SK-N-MC (cell line): ENCODE data around the gene TRIML2.

Experiments
- DNase-seq: peaks from one replicate; pipeline ENCODE4 v3.0.0-alpha.2; 2011; ENCODE audit warnings: low read depth, low spot score
- H3K27ac ChIP-seq: fragments of 200-600 bp; sonication (generic); 2 replicates; pipeline ENCODE4 v1.5.1; 2016; ENCODE audit warnings: mixed run types
- H3K36me3 ChIP-seq: fragments of 200-600 bp; sonication (generic); 2 replicates; pipeline ENCODE4 v1.6.1; 2017; ENCODE audit warnings: antibody characterized with exemption, low read length, mixed read lengths; ENCODE audit not compliant: insufficient read depth
- H3K4me3 ChIP-seq: fragments of 200-600 bp; sonication (generic); 2 replicates; pipeline ENCODE4 v1.5.1; 2016
- H3K9ac ChIP-seq: fragments of 200-600 bp; sonication (generic); 2 replicates; pipeline ENCODE4 v1.8.0; 2017; ENCODE audit warnings: mixed run types, mixed read lengths; ENCODE audit not compliant: insufficient read length
- H3K9me3 ChIP-seq: fragments of 200-600 bp; sonication (generic); 2 replicates; pipeline ENCODE4 v1.6.1; 2017; ENCODE audit warnings: low read depth, mild to moderate bottlenecking, antibody characterized with exemption, low read length, moderate library complexity, mixed read lengths
- EZH2 ChIP-seq: fragments of 200-600 bp; sonication (generic); IDR thresholded peaks from one replicate; pipeline ENCODE4 v1.6.1; 2017; ENCODE audit warnings: antibody characterized with exemption
- FOXP2 ChIP-seq: optimal IDR thresholded peaks from 2 replicates; pipeline ENCODE3; 2011; ENCODE audit warnings: mild to moderate bottlenecking, moderate library complexity; ENCODE audit not compliant: insufficient read depth; ENCODE audit errors: extremely low read length, control extremely low read depth
- POLR2AphosphoS5 ChIP-seq: IDR thresholded peaks from 2 replicates; pipeline ENCODE4 v1.6.1; 2012; ENCODE audit warnings: mild to moderate bottlenecking, low read depth, low read length, borderline replicate concordance

TRIML2 gene

DNA sequence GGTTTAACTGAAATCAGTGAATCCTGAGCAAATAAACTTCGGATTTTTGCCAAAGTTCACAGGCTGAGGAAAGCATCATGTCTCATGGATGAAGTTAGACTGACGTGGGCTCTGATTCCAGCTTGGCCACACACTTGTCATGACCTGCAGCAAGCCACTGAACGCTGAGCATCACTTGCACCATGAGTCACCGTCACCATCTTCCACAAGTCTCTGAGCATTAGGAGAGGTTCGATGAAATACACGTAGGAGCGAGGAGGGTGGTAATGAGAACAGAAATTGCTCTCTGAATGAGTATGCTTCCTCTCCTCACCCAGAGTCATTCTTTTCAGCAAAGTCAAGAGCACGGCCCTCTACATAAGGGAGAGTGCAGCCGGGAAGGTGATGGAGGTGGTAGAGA, 3.8 kb upstream of the TRIML2 start:
- no peak overlapping the region for H3K27ac ChIP-seq
- H3K9me3 ChIP-seq, result no peaks in the 10 kb centered on the region
- DNase-seq, result no peak
- no peak overlapping the region for H3K9ac ChIP-seq
- H3K36me3 ChIP-seq, result no peaks in the 10 kb centered on the region
- no peak overlapping the region for H3K4me3 ChIP-seq
- TF ChIP-seq EZH2, result no peak
- TF ChIP-seq FOXP2, result no peak
- no peak for TF ChIP-seq POLR2AphosphoS5

DNA sequence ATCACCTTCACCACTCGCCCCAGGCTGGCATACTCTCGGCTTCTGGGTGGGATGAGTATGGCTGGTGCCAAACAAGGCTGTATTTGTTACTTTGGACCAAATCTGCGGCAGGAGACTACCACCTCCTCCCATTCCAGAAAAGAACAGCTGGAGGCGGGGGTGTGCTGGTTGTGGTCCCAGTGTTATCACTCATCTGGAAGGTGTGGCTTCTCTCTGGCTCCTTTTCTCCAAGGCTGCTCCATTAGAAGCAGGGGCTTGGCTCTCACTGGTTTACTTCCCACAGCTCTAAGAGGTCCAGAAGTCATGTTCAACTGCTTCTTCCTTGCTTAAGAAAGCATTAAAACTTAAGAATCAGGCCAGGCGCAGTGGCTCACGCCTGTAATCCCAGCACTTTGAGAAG, 2.6 kb upstream of the TRIML2 start:
- no peak for DNase-seq
- no peak overlapping the region for H3K4me3 ChIP-seq
- no peak overlapping the region for H3K27ac ChIP-seq
- H3K36me3 ChIP-seq, result no peaks in the 10 kb centered on the region
- TF ChIP-seq EZH2, result no peak
- TF ChIP-seq FOXP2, result no peak
- TF ChIP-seq POLR2AphosphoS5, result no peak
- H3K9ac ChIP-seq, result no peak overlapping the region
- no peaks in the 10 kb centered on the region for H3K9me3 ChIP-seq

DNA sequence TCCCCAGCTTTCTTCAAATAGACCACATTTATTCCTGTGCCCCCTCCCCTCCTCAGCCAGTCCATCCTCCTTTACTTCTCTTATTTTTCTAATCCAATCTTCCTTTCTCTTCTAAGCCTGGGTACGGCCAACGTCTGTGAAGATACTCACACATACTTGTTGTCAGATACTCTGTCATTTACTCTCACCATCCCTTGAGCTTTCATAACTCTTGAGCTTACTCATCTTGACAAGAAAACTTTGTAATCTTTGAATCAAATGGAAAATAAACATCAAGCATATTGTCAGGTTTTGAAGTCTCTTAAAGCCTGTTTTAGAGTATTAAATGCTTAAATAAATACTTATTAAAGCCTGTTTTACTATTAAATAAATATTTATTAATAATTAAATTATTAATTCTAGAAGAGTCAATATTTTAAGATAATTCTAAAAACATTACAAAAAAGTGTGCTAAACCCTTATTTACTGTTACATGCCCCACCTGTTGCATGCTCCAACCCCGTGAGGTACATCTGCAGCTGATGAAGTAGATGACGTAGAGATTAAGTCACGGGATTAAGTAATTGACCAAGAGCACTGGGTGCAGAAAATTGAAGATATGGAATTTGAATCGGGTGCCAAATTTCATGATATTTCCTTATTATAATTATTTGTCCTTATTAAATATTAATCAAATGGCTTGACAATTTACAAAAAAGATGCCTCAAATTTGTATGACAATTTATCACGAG, 1.5 kb upstream of the TRIML2 start:
- Histone ChIP-seq H3K36me3 (no peaks in the 10 kb centered on the region), H3K9ac (no peak overlapping the region), H3K9me3 (no peaks in the 10 kb centered on the region), H3K4me3 (no peak overlapping the region), H3K27ac (no peak overlapping the region)
- DNase-seq, result no peak
- TF ChIP-seq EZH2 (no peak), FOXP2 (no peak), POLR2AphosphoS5 (no peak)

DNA sequence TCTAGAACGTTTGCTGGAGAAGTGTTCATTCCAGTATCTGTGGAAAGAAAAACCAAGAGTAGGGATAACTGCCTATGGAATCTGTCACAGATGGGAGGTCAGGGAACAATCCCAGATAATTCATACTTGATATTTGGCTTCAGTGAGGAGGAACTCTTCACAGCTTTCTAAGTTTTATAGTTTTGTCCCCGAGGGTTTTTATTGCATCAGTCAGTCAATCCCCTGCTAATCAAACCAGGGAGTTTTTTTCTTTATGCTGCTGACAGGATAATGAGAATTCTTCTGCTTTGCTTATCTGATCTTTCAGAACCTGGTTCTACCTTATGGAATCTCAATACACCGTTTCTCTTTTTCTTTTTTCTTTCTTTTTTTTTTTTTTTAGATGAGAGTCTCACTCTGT, 633 bp upstream of the TRIML2 start:
- no peak for TF ChIP-seq EZH2
- no peak overlapping the region for H3K4me3 ChIP-seq
- no peak for DNase-seq
- no peak overlapping the region for H3K9ac ChIP-seq
- no peaks in the 10 kb centered on the region for H3K36me3 ChIP-seq
- no peak overlapping the region for H3K27ac ChIP-seq
- no peaks in the 10 kb centered on the region for H3K9me3 ChIP-seq

DNA sequence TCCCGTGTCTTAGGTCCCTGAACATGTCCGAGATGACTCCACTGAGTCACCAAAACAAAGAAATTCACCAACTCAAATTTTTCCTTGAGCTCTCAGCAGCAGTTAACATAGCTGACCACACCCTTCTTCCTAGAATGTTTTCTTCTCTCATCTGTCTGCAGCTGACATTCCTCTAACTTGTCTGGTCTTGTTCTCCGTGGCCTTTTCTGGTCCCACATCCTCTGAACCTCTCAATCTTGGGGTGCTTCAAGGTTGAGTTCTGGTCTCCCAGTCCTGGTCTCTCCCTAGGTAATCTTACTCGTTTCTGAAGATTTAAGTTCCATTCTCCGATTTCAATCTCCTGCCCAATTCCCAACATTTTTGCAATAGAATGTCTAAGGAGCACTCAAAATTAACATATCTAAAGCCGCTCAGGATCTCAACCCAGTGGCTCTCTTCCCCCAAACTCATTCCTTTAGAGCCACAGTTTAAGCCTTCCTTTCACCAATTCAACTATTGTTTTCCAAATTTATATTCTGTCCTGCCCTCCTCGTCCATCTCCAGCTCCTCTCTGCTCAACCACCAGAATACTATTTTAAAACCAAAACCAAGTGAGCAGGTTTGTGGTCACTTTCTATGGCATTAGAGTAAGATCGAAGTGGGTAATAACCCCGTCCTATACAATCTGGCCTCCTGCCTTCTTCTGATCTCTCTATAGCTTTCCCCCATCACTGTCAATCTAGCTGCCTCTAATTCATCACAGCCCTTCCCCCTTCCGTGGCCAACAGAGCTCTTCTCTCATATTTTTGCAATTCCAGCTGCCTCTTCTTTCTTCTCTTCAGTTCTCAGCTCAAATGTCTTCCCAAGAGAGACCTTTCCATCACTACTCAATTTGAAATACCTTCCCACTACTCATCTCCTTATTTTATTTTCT, 1.2 kb downstream of the TRIML2 start:
- H3K27ac ChIP-seq, result no peak overlapping the region
- no peaks in the 10 kb centered on the region for H3K9me3 ChIP-seq
- H3K9ac ChIP-seq, result no peak overlapping the region
- H3K4me3 ChIP-seq, result no peak overlapping the region
- DNase-seq, result no peak
- no peaks in the 10 kb centered on the region for H3K36me3 ChIP-seq
- no peak for TF ChIP-seq FOXP2
- no peak for TF ChIP-seq EZH2
- TF ChIP-seq POLR2AphosphoS5, result no peak

DNA sequence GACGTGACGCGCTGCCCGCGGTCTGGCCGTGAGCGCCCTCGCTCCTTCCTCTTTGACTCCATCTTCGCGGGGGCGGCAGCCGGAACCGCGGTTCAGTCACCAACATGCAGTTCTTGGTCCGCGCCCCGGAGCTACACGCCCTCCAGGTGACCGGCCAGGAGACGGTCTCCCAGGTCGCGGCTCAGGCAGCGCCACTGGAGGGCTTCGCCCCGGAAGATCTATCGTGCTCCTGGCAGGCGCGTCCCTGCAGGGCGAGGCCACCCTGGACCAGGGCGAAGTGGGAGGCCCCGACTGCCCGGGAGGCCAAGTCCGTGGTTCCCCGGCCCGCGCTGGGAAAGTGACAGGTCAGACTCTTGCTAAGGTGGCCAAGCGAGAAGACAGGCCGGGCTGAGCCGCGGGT, 2.9 kb downstream of the TRIML2 start:
- TF ChIP-seq FOXP2, result no peak
- no peak for TF ChIP-seq POLR2AphosphoS5
- Histone ChIP-seq H3K36me3 (no peaks in the 10 kb centered on the region), H3K4me3 (no peak overlapping the region), H3K9me3 (no peaks in the 10 kb centered on the region), H3K27ac (no peak overlapping the region), H3K9ac (no peak overlapping the region)
- DNase-seq, result no peak

DNA sequence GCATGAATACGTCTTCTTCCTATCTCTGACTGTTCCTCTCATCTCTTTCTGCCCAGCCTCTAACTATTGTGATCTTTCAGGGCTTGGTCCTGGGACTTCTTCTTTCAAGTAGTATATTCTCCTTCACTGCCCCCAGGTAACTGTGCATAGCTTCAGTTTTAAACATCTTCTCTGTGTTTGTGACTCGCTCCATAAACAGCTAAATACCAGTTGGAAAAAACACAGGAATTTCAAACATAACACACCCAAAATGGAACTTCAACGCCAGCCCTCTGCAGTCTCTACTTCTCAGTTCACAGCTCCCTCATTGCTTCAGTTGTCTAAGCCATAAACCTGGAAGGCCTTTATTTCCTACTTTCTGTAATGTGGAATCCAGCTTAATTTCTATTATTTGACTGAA, 16.6 kb downstream of the TRIML2 start:
- no peak for DNase-seq
- no peak overlapping the region for H3K27ac ChIP-seq
- no peaks in the 10 kb centered on the region for H3K36me3 ChIP-seq
- no peak for TF ChIP-seq EZH2
- TF ChIP-seq POLR2AphosphoS5, result no peak
- TF ChIP-seq FOXP2, result no peak
- no peak overlapping the region for H3K9ac ChIP-seq
- no peaks in the 10 kb centered on the region for H3K9me3 ChIP-seq
- H3K4me3 ChIP-seq, result no peak overlapping the region

DNA sequence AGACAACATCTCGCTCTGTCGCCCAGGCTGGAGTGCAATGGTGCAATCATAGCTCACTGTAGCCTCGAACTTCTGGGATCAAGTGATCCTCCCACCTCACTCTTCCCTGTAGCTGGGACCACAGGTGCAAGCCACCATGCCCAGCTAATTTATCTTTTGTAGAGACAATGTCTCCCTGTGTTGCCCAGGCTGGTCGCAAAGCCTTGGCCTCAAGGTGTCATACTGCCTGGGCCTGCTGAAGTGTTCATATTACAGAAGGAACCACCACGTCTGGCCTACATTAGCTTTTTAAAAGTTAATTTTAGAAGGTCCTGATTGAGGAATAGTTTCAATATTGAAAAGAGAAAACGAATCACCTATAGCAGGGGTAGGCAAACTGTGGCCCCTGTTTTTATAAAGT, 22.5 kb downstream of the TRIML2 start:
- DNase-seq, result no peak
- no peaks in the 10 kb centered on the region for H3K36me3 ChIP-seq
- H3K4me3 ChIP-seq, result no peak overlapping the region
- TF ChIP-seq EZH2, result no peak
- TF ChIP-seq POLR2AphosphoS5, result no peak
- TF ChIP-seq FOXP2, result no peak
- no peaks in the 10 kb centered on the region for H3K9me3 ChIP-seq
- H3K9ac ChIP-seq, result no peak overlapping the region
- no peak overlapping the region for H3K27ac ChIP-seq

DNA sequence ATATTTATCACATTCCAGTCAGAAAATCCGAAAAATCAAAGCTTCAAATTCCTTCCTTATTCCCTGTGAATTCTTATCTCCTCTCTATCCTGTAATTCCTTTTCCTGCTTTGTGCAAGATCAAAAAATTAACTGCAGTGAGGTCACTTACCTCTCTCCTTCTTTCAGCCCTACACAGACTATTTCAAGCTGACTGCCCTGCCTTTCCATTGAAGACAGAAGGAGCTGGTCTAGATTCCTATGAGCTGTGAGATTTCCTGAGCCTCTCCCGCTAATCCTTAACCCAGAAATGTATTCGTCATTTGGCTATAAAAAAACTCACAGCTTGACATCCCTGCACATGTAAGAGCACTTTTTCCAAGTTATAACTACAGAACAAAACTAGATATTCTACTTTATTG, 26.6 kb downstream of the TRIML2 start:
- H3K36me3 ChIP-seq, result no peaks in the 10 kb centered on the region
- TF ChIP-seq EZH2, result no peak
- no peak for TF ChIP-seq POLR2AphosphoS5
- no peak for TF ChIP-seq FOXP2
- H3K4me3 ChIP-seq, result no peak overlapping the region
- no peak for DNase-seq
- H3K27ac ChIP-seq, result no peak overlapping the region
- H3K9me3 ChIP-seq, result no peaks in the 10 kb centered on the region
- no peak overlapping the region for H3K9ac ChIP-seq
